DND-41 (cell line): ENCODE results near the gene FBN1.

ENCODE experiments used
- CTCF ChIP-seq: IDR thresholded peaks from 2 replicates; pipeline ENCODE4 v1.5.1; 2012; ENCODE audit warnings: borderline replicate concordance, low read length, moderate library complexity, mild to moderate bottlenecking; ENCODE audit not compliant: poor library complexity, severe bottlenecking; ENCODE audit errors: extremely low read depth
- EZH2 ChIP-seq: IDR thresholded peaks from 3 replicates; pipeline ENCODE4 v1.6.1; 2012; ENCODE audit warnings: borderline replicate concordance, low read depth, mild to moderate bottlenecking, moderate library complexity, low read length, inconsistent platforms; ENCODE audit not compliant: severe bottlenecking

DNA sequence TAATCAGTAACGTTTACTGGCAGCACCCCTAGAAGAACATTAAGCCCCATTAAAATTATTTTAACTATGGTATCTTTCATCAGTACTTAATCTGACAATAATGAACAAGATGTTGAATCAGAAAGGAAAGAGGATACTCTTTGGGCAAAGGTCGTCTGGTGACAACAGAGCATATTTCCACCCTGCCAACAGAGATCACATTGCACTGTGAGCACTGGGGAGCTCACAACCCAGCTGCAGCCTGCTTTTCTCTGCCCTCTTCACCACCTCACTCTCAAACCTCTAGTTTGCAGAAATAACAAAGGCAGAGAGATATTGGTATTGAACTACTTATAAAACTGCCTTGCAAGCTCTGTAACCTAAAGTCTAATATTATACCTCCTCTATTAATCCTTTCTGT is 130.0 kb downstream of the FBN1 start:
- TF ChIP-seq CTCF (no peak), EZH2 (no peak)
